ENCODE results near the gene SLC38A1.

GRCh38 chr12:46160981-46161690 is 107.7 kb downstream of the SLC38A1 start:
- TF ChIP-seq CTCF (IDR thresholded peaks at IDR 0.05) (no peak), POLR2A (IDR thresholded peaks at IDR 0.05) (no peak)
